Panc1 (cell line): ENCODE data around the gene ZBTB7B. TPM values are rescaled to one million over a fixed set of nuclear protein-coding genes. Genes with fewer than 3 reads are reported as not detected.

Experiments used
- ATAC-seq: fragments of 200-7000 bp; cut with Tn5 transposase; 2 replicates; pipeline ENCODE4 v1.9.1; 2020; ENCODE audit warnings: mild to moderate bottlenecking, moderate library complexity
- BruUV-seq: library from RNA; stranded (reverse); fragments of 400-500 nt; replicated peaks from 2 replicates; lab custom pipeline; 2021; lab: Mats Ljungman, UMichigan
- CTCF ChIA-PET: fragments of 300-600 bp; sonication (Branson Sonifier 250); formaldehyde crosslinking; loops from one replicate; lab custom pipeline; 2022; ENCODE audit warnings: antibody characterized with exemption; lab: Charles Lee
- POLR2A ChIA-PET: fragments of 300-600 bp; sonication (Branson Sonifier 250); formaldehyde crosslinking; loops from one replicate; lab custom pipeline; 2022; ENCODE audit warnings: antibody characterized with exemption; lab: Charles Lee
- DNase-seq: peaks from one replicate; pipeline ENCODE4 v3.0.0-alpha.2; 2010; ENCODE audit warnings: low read depth, low spot score
- H3K27ac ChIP-seq: 2 replicates; pipeline ENCODE4 v1.5.1; 2011; ENCODE audit warnings: mild to moderate bottlenecking, low read length, inconsistent platforms
- H3K27me3 ChIP-seq: fragments of 200-500 bp; sonication (Bioruptor generic); 2 replicates; pipeline ENCODE4 v1.6.0; 2014; ENCODE audit warnings: low read length, inconsistent platforms; ENCODE audit not compliant: control insufficient read depth, insufficient read depth
- H3K36me3 ChIP-seq: fragments of 200-500 bp; sonication (Bioruptor generic); 2 replicates; pipeline ENCODE4 v1.5.1; 2014; ENCODE audit warnings: inconsistent platforms, mild to moderate bottlenecking, low read length, moderate library complexity; ENCODE audit not compliant: control insufficient read depth, insufficient read depth
- H3K4me1 ChIP-seq: 2 replicates; pipeline ENCODE4 v1.5.1; 2011; ENCODE audit warnings: inconsistent platforms, mild to moderate bottlenecking, low read length, moderate library complexity; ENCODE audit not compliant: control insufficient read depth, insufficient read depth
- H3K4me3 ChIP-seq, 2 experiments: 2 replicates each; pipeline ENCODE4 v1.5.1; 2011 to 2012; ENCODE audit warnings: low read depth in 2 of 2, low read length in 2 of 2, mild to moderate bottlenecking in 2 of 2, inconsistent platforms in 1 of 2, moderate library complexity in 1 of 2
- H3K9me3 ChIP-seq: fragments of 200-500 bp; sonication (Bioruptor generic); 2 replicates; pipeline ENCODE4 v1.5.1; 2014; ENCODE audit warnings: low read depth, mild to moderate bottlenecking, inconsistent platforms, low read length, moderate library complexity; ENCODE audit not compliant: control insufficient read depth, insufficient read depth
- CTCF ChIP-seq: fragments of 450-650 bp; IDR thresholded peaks from 2 replicates; pipeline ENCODE4 v1.5.1; 2017; ENCODE audit warnings: mild to moderate bottlenecking
- POLR2AphosphoS5 ChIP-seq: IDR thresholded peaks from 2 replicates; pipeline ENCODE4 v1.6.1; 2012; ENCODE audit warnings: mild to moderate bottlenecking, low read depth, low read length, moderate library complexity
- SIN3A ChIP-seq: IDR thresholded peaks from 2 replicates; pipeline ENCODE4 v1.6.1; 2012; ENCODE audit warnings: low read depth, mild to moderate bottlenecking, low read length, moderate library complexity, borderline replicate concordance; ENCODE audit not compliant: insufficient read depth
- TCF7L2 ChIP-seq: IDR thresholded peaks from 2 replicates; pipeline ENCODE4 v1.6.1; 2011; ENCODE audit warnings: mild to moderate bottlenecking, low read depth, low read length, inconsistent platforms
- in situ Hi-C: cut with HindIII; loops from 2 replicates; pipeline ENCODE4 v1.10.0; 2016; ENCODE audit warnings: low sequenced_read_pairs, low pct_unique_long_range_greater_than_20kb
- intact Hi-C: fragments of 100-400 bp; cut with micrococcal nuclease; formaldehyde crosslinking; loops from one replicate; pipeline ENCODE4 v1.10.0; 2022; ENCODE audit not compliant: unreplicated experiment
- total RNA-seq: library from RNA; stranded (reverse); gene quantifications from one replicate; pipeline ENCODE4 v1.2.1, GENCODE V29; 2021; ENCODE audit not compliant: unreplicated experiment
- TF ChIP-seq, protein P1 (sequence below), 2 experiments: IDR thresholded peaks; 2 replicates each; pipeline ENCODE4 v1.6.1; 2011 to 2012; ENCODE audit warnings: low read depth in 2 of 2, control low read depth in 1 of 2, low read length in 1 of 2, mild to moderate bottlenecking in 1 of 2, moderate library complexity in 1 of 2; ENCODE audit not compliant: insufficient read depth in 1 of 2

ZBTB7B gene
- total RNA-seq, 1 experiment from 2014 or later, result 55.8 TPM

DNA sequence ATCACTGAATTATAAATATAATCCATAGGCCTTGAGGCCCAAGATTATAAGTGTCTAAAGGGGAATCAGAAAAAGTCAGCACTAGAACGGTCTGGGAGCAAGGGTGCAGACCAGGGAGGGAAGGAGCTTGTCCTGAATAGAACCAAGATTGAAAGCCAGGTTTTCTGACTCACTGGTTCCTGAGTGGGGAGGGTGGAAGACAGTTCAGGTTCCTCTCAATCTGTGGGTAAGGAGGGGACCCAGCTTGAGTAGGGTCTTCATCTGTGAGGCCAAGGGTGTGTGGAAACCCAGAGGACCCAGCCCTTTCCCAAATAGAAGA is 8.4 kb upstream of the ZBTB7B start:
- no TSS peak for BruUV-seq

DNA sequence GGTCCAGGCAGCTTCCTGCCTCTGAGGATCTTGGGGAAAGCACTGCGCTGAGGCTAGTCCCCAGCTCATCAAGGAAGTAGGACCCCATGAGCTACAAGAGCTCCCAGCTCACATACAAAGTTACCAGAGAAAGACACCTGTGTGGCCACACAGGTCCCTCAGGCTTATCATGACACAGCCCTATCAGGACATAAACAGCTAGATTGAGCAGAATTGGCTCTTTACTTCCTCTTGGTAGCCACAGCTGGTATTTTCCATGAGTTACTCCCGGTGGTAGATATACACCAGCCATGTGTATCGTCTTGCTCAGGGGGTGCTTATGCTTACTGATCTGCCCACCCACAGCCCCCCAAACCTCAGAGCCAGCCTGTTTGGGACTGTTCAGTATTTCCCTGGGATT is 8.0 kb upstream of the ZBTB7B start:
- DNase-seq (no peak), ATAC-seq (no peak)
- Histone ChIP-seq H3K27ac (peak overlapping the region; percentile 48; the same call in 1 of the 2 replicates), H3K27me3 (no peaks in the 10 kb centered on the region), H3K4me1 (peaks cover 9% of the 10 kb centered on the region), H3K9me3 (no peaks in the 10 kb centered on the region), H3K4me3 (no peak overlapping the region), H3K36me3 (peaks cover 3% of the 10 kb centered on the region; the same call in 1 of the 2 replicates)
- ChIA-PET POLR2A (interaction anchor here (0.9 to 1.2 kb wide), 2 partner anchors 21 to 24 kb away, joined by 3 to 15 read pairs; partner anchors contain the start of gene SHC1), CTCF (interaction anchor here (0.6 to 0.9 kb wide), 3 partner anchors 23 to 90 kb away, joined by 3 to 7 read pairs (median 3); no protein-coding TSS in a partner anchor)
- in situ Hi-C loops (no loop called here), intact Hi-C loops (no loop called here)
- BruUV-seq, result no TSS peak
- no peak for TF ChIP-seq SIN3A
- no peak for TF ChIP-seq TCF7L2
- TF ChIP-seq CTCF, result no peak
- TF ChIP-seq, protein P1, sequence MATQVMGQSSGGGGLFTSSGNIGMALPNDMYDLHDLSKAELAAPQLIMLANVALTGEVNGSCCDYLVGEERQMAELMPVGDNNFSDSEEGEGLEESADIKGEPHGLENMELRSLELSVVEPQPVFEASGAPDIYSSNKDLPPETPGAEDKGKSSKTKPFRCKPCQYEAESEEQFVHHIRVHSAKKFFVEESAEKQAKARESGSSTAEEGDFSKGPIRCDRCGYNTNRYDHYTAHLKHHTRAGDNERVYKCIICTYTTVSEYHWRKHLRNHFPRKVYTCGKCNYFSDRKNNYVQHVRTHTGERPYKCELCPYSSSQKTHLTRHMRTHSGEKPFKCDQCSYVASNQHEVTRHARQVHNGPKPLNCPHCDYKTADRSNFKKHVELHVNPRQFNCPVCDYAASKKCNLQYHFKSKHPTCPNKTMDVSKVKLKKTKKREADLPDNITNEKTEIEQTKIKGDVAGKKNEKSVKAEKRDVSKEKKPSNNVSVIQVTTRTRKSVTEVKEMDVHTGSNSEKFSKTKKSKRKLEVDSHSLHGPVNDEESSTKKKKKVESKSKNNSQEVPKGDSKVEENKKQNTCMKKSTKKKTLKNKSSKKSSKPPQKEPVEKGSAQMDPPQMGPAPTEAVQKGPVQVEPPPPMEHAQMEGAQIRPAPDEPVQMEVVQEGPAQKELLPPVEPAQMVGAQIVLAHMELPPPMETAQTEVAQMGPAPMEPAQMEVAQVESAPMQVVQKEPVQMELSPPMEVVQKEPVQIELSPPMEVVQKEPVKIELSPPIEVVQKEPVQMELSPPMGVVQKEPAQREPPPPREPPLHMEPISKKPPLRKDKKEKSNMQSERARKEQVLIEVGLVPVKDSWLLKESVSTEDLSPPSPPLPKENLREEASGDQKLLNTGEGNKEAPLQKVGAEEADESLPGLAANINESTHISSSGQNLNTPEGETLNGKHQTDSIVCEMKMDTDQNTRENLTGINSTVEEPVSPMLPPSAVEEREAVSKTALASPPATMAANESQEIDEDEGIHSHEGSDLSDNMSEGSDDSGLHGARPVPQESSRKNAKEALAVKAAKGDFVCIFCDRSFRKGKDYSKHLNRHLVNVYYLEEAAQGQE (IDR thresholded peaks at IDR 0.05; ENCODE audit: insufficient read depth in 1 of 2, low read depth in 2 of 2, low read length in 1 of 2), result no peak
- no peak for TF ChIP-seq POLR2AphosphoS5

More for the DNA sequence above, 8.4 kb upstream of the ZBTB7B start:
- no peaks in the 10 kb centered on the region for H3K27me3 ChIP-seq
- no peak for ATAC-seq
- intact Hi-C loops (no loop called here), in situ Hi-C loops (no loop called here)
- POLR2A ChIA-PET, result interaction anchor here (1.2 kb wide), 1 partner anchor 20 kb away, joined by 3 read pairs; no protein-coding TSS in a partner anchor
- peaks cover 4% of the 10 kb centered on the region; the same call in 1 of the 2 replicates for H3K36me3 ChIP-seq
- H3K4me3 ChIP-seq, result no peak overlapping the region
- no peaks in the 10 kb centered on the region for H3K9me3 ChIP-seq
- TF ChIP-seq POLR2AphosphoS5 (no peak), TCF7L2 (no peak), SIN3A (no peak), CTCF (no peak)
- TF ChIP-seq, protein P1 (IDR thresholded peaks at IDR 0.05; ENCODE audit: insufficient read depth in 1 of 2, low read depth in 2 of 2, low read length in 1 of 2), result no peak
- CTCF ChIA-PET, result interaction anchor here (0.6 to 0.8 kb wide), 2 partner anchors 23 to 90 kb away, joined by 3 read pairs; no protein-coding TSS in a partner anchor
- DNase-seq, result no peak
- H3K4me1 ChIP-seq, result peaks cover 8% of the 10 kb centered on the region
- H3K27ac ChIP-seq, result peak overlapping the region; percentile 48; the same call in 1 of the 2 replicates
